ENCODE data around the gene IGFALS.

The IGFALS gene

GRCh38 chr16:1744338-1744840 is 49.1 kb downstream of the IGFALS start:
- DNase-seq (ENCODE audit: low read depth): no peak

DNA sequence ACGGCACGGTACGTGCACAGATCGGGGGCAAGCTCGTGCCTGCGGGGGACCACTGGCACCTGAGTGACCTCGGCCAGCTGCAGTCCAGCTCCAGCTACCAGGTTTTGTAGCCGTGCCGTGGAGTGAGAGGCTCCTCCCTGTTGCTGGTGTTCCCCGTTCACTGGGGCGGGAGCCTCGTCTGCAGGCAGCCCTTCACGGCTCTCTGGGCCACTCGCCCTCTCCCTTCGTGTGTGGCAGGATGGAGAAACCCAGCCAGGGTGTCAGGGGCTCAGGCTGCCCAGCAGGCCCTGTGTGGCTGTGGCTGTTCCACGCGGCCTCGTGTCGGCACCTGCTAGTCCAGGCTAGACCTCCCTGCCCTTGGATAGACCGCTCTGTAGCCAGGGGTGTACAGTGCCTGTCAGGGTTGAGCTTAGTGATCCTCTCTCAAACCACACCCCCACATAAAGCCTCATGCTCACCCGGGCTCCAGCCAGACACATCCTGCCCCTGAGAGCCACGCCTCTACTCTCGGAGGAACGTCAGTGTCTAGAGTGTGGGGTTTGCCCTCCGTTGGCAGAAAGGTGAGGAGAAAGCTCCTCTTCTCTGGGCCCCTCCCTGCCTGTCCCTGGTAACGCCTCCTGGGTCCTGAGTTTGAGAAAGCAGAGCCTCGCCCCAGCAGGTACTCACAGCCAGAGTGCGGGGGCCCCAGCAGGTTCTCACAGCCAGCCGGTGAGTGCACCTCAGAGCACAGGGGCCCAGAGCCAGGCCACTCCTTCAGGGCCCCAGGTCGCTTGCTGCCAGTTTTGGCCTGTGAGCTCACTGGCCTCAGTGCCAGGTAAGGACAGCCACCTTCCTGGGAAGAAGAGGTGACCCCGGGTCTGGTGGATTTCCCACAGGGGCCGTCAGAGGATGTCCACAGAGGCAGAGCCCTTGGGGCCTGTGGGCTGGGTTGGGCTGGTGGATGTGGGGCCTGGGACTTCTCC is 49.8 kb downstream of the IGFALS start:
- DNase-seq (ENCODE audit: low read depth): no peak

- no peak for DNase-seq (ENCODE audit: low read depth)
These were observed 51.8 kb downstream of the IGFALS start for GRCh38 chr16:1741553-1742165.

- DNase-seq (ENCODE audit: low read depth): no peak
These were observed 52.6 kb downstream of the IGFALS start for GRCh38 chr16:1740781-1741490.

Measured in activated T-cell treated with anti-CD3 and anti-CD28 coated beads for 48 hours (primary cell).